SK-N-SH (cell line): ENCODE measurements around the gene ATP5F1A. TPM values are rescaled to one million over a fixed set of nuclear protein-coding genes. Genes with fewer than 3 reads are reported as not detected.
"Not testable (repeated sequence)": the region's sequence is repeated elsewhere in the genome, so short reads cannot be mapped to it uniquely, and the experiment has no call there.

Experiments used
- CTCF ChIA-PET: fragments of 300-600, 350-600 bp; formaldehyde crosslinking; extraction: SDS; loops from one replicate; lab custom pipeline; 2021; lab: Yijun Ruan, JAX
- POLR2A ChIA-PET: fragments of 350-600 bp; sonication (Branson Sonifier 250); formaldehyde crosslinking; extraction: SDS; loops from one replicate; lab custom pipeline; 2020; ENCODE audit warnings: antibody characterized with exemption, inconsistent platforms; lab: Yijun Ruan, JAX
- DNase-seq: peaks from one replicate; pipeline ENCODE4 v3.0.0; 2012
- H2AFZ ChIP-seq: fragments of 200-600 bp; sonication (generic); 2 replicates; pipeline ENCODE4 v1.8.1; 2016; ENCODE audit warnings: antibody characterized with exemption, mild to moderate bottlenecking, low read depth
- H3F3A ChIP-seq: fragments of 200-600 bp; sonication (generic); replicated peaks from 2 replicates; pipeline ENCODE3; 2016; ENCODE audit warnings: antibody characterized with exemption, mild to moderate bottlenecking; ENCODE audit not compliant: insufficient read depth
- H3K27ac ChIP-seq, 2 experiments: fragments of 200-500 bp in 1 of 2; fragments of 200-600 bp in 1 of 2; sonication (Bioruptor generic) in 1 of 2; sonication (generic), shearing (Covaris generic) in 1 of 2; 2 replicates each; pipeline versions ENCODE4 v1.5.1 to v1.6.1; 2014 to 2016; ENCODE audit warnings: low read depth in 2 of 2, inconsistent platforms in 1 of 2, low read length in 1 of 2, mild to moderate bottlenecking in 1 of 2, mixed read lengths in 1 of 2
- H3K27me3 ChIP-seq: fragments of 200-600 bp; sonication (generic), shearing (Covaris generic); 2 replicates; pipeline ENCODE4 v1.6.1; 2016; ENCODE audit warnings: mixed run types; ENCODE audit not compliant: insufficient read depth
- H3K36me3 ChIP-seq, 2 experiments: fragments of 200-500 bp in 1 of 2; fragments of 200-600 bp in 1 of 2; sonication (Bioruptor generic) in 1 of 2; sonication (generic) in 1 of 2; replicated peaks in 1 of 2; 2 replicates each; pipeline versions ENCODE3 to v1.5.1; 2014 to 2016; ENCODE audit warnings: low read length in 1 of 2, mild to moderate bottlenecking in 1 of 2; ENCODE audit not compliant: insufficient read depth in 2 of 2, control insufficient read depth in 1 of 2
- H3K4me1 ChIP-seq, 2 experiments: fragments of 200-500 bp in 1 of 2; fragments of 200-600 bp in 1 of 2; sonication (Bioruptor generic) in 1 of 2; sonication (generic), shearing (Covaris generic) in 1 of 2; 2 replicates each; pipeline versions ENCODE4 v1.5.1 to v1.6.1; 2014 to 2016; ENCODE audit warnings: low read depth in 1 of 2, low read length in 1 of 2, mixed run types in 1 of 2; ENCODE audit not compliant: insufficient read depth in 2 of 2, control insufficient read depth in 1 of 2
- H3K4me2 ChIP-seq: fragments of 200-600 bp; sonication (generic), shearing (Covaris generic); 2 replicates; pipeline ENCODE4 v1.6.1; 2017; ENCODE audit warnings: mixed run types
- H3K4me3 ChIP-seq, 2 experiments: fragments of 200-500 bp in 1 of 2; fragments of 200-600 bp in 1 of 2; sonication (Bioruptor generic) in 1 of 2; sonication (generic), shearing (Covaris generic) in 1 of 2; 2 replicates each; pipeline versions ENCODE4 v1.5.1 to v1.8.1; 2014 to 2016; ENCODE audit warnings: low read depth in 2 of 2, inconsistent platforms in 1 of 2, low read length in 1 of 2, mild to moderate bottlenecking in 1 of 2, mixed read lengths in 1 of 2, moderate library complexity in 1 of 2
- H3K79me2 ChIP-seq: fragments of 200-600 bp; sonication (generic); 2 replicates; pipeline ENCODE4 v1.8.1; 2017; ENCODE audit warnings: mild to moderate bottlenecking; ENCODE audit not compliant: insufficient read depth
- H3K9ac ChIP-seq: fragments of 200-600 bp; sonication (generic); 2 replicates; pipeline ENCODE4 v1.6.1; 2017; ENCODE audit warnings: mixed run types
- H3K9me2 ChIP-seq: fragments of 200-600 bp; sonication (generic); 2 replicates; pipeline ENCODE4 v1.6.1; 2017; ENCODE audit warnings: mixed run types
- H3K9me3 ChIP-seq: fragments of 200-600 bp; sonication (generic); 2 replicates; pipeline ENCODE4 v1.6.1; 2017; ENCODE audit warnings: mixed run types, mild to moderate bottlenecking, moderate library complexity
- H4K20me1 ChIP-seq: fragments of 200-600 bp; sonication (generic); 2 replicates; pipeline ENCODE4 v1.6.1; 2017; ENCODE audit warnings: mild to moderate bottlenecking, mixed run types; ENCODE audit not compliant: insufficient read depth
- CHD2 ChIP-seq: fragments of 150-350 bp; IDR thresholded peaks from 2 replicates; pipeline ENCODE4 v1.6.1; 2018; ENCODE audit warnings: low read length; ENCODE audit not compliant: partially characterized antibody
- CTCF ChIP-seq: fragments of 200-600 bp; sonication (generic); IDR thresholded peaks from 2 replicates; pipeline ENCODE4 v1.6.1; 2017; ENCODE audit warnings: antibody characterized with exemption, mild to moderate bottlenecking, moderate library complexity
- EP300 ChIP-seq, 2 experiments: IDR thresholded peaks; 2 replicates each; pipeline versions ENCODE4 v1.4.0 to v1.6.1; 2012; ENCODE audit warnings: borderline replicate concordance in 1 of 2, low read depth in 1 of 2, low read length in 1 of 2
- GABPA ChIP-seq: IDR thresholded peaks from 2 replicates; pipeline ENCODE4 v1.4.0; 2012; ENCODE audit warnings: low read depth, mild to moderate bottlenecking
- JUND ChIP-seq: IDR thresholded peaks from 2 replicates; pipeline ENCODE4 v1.4.0; 2012
- NRF1 ChIP-seq: IDR thresholded peaks from 2 replicates; pipeline ENCODE4 v1.6.1; 2012; ENCODE audit warnings: low read depth, mild to moderate bottlenecking, low read length
- RAD21 ChIP-seq: IDR thresholded peaks from 2 replicates; pipeline ENCODE4 v1.6.1; 2012; ENCODE audit warnings: mild to moderate bottlenecking, low read length
- RCOR1 ChIP-seq: fragments of 150-350 bp; IDR thresholded peaks from 2 replicates; pipeline ENCODE4 v1.6.1; 2017; ENCODE audit warnings: antibody characterized with exemption, low read length
- REST ChIP-seq: IDR thresholded peaks from 2 replicates; pipeline ENCODE4 v1.6.1; 2012; ENCODE audit warnings: mild to moderate bottlenecking, low read depth, low read length, moderate library complexity
- RFX5 ChIP-seq: IDR thresholded peaks from 2 replicates; pipeline ENCODE4 v1.6.1; 2012; ENCODE audit warnings: mild to moderate bottlenecking, improper control_type of control experiment, low read length
- RXRA ChIP-seq: IDR thresholded peaks from 2 replicates; pipeline ENCODE4 v1.4.0; 2012; ENCODE audit warnings: low read depth, mild to moderate bottlenecking, borderline replicate concordance
- SIN3A ChIP-seq: IDR thresholded peaks from 2 replicates; pipeline ENCODE4 v1.6.1; 2012; ENCODE audit warnings: low read depth, mild to moderate bottlenecking, low read length, moderate library complexity, borderline replicate concordance
- SMC3 ChIP-seq: IDR thresholded peaks from 2 replicates; pipeline ENCODE4 v1.6.1; 2012; ENCODE audit warnings: low read depth, low read length, improper control_type of control experiment
- TAF1 ChIP-seq: IDR thresholded peaks from 2 replicates; pipeline ENCODE4 v1.6.1; 2012; ENCODE audit warnings: low read depth, mild to moderate bottlenecking, low read length, moderate library complexity, borderline replicate concordance
- TCF12 ChIP-seq: IDR thresholded peaks from 2 replicates; pipeline ENCODE4 v1.4.0; 2012
- TEAD4 ChIP-seq: IDR thresholded peaks from 2 replicates; pipeline ENCODE4 v1.4.0; 2012; ENCODE audit warnings: mild to moderate bottlenecking, borderline replicate concordance; ENCODE audit not compliant: insufficient read depth
- USF2 ChIP-seq: fragments of 150-350 bp; IDR thresholded peaks from 2 replicates; pipeline ENCODE4 v1.6.1; 2017; ENCODE audit warnings: antibody characterized with exemption, low read length, low read depth, borderline replicate concordance
- YY1 ChIP-seq: IDR thresholded peaks from 2 replicates; pipeline ENCODE4 v1.4.0; 2012; ENCODE audit warnings: low read depth, mild to moderate bottlenecking
- WGBS: methylation state at CpG from one replicate; pipeline ENCODE4 v1.1.6; 2017; ENCODE audit warnings: low lambda C conversion rate; 5-methylcytosine and 5-hydroxymethylcytosine counted together
- polyA plus RNA-seq, 3 experiments: library from polyadenylated mRNA; depleted of rRNA; stranded (reverse); fragments of >200 nt; gene quantifications; 2 replicates each; pipeline ENCODE4 v1.2.3, GENCODE V29; 2012
- TF ChIP-seq, protein P1 (sequence below): IDR thresholded peaks from 2 replicates; pipeline ENCODE4; 2012

Gene ATP5F1A
- polyA plus RNA-seq, 1 of the 3 experiments (the other 2 are of a cell fraction): 610 TPM

- no peaks in the 10 kb centered on the region for H3K9me3 ChIP-seq
- no peaks in the 10 kb centered on the region for H3K27me3 ChIP-seq
- TF ChIP-seq TCF12 (no peak), RAD21 (no peak), RFX5 (no peak), GABPA (no peak), JUND (no peak), NRF1 (no peak), RXRA (no peak), EP300 (IDR thresholded peaks at IDR 0.05; ENCODE audit: borderline replicate concordance in 1 of 2, low read depth in 1 of 2, low read length in 1 of 2) (no peak), SIN3A (no peak), USF2 (no peak), YY1 (no peak), RCOR1 (no peak), TAF1 (no peak), REST (no peak), TEAD4 (no peak), CHD2 (no peak), SMC3 (no peak), CTCF (no peak)
- TF ChIP-seq, protein P1, sequence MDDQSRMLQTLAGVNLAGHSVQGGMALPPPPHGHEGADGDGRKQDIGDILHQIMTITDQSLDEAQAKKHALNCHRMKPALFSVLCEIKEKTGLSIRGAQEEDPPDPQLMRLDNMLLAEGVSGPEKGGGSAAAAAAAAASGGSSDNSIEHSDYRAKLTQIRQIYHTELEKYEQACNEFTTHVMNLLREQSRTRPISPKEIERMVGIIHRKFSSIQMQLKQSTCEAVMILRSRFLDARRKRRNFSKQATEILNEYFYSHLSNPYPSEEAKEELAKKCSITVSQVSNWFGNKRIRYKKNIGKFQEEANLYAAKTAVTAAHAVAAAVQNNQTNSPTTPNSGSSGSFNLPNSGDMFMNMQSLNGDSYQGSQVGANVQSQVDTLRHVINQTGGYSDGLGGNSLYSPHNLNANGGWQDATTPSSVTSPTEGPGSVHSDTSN: no peak
- CTCF ChIA-PET: no interaction called here
- H3K4me3 ChIP-seq: no peak overlapping the region
- no peak overlapping the region for H3K4me2 ChIP-seq
- peaks cover 10 to 29% of the 10 kb centered on the region in 2 experiments for H3K36me3 ChIP-seq
- POLR2A ChIA-PET: no interaction called here
- H3K4me1 ChIP-seq: no peaks in the 10 kb centered on the region
- H3K79me2 ChIP-seq: no peaks in the 10 kb centered on the region
- H3K9ac ChIP-seq: no peak overlapping the region
- WGBS: 89% methylated on average over 2 of the region's 2 CpGs
- DNase-seq: no peak
- H3F3A ChIP-seq: peaks cover 3% of the 10 kb centered on the region
- H3K9me2 ChIP-seq: no peaks in the 10 kb centered on the region
- no peak overlapping the region for H3K27ac ChIP-seq
- no peaks in the 10 kb centered on the region for H4K20me1 ChIP-seq
- H2AFZ ChIP-seq: no peak overlapping the region
Measured at GRCh38 chr18:46130061-46130460, 32.0 kb upstream of the ATP5F1A start.

DNA sequence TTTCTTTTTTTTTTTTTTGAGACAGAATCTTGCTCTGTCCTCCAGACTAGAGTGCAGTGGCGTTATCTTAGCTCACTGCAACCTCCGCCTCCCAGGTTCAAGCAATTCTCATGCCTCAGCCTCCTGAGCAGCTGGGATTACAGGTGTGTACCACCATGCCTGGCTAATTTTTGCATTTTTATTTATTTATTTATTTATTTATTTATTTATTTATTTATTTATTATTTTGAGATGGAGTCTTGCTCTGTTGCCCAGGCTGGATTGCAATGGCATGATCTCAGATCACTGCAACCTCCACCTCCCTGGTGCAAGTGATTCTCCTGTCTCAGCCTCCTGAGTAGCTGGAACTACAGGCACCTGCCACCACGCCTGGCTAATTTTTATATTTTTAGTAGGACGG, 28.5 kb upstream of the ATP5F1A start:
- H3K36me3 ChIP-seq: peaks cover 22 to 47% of the 10 kb centered on the region in 2 experiments
- H3K27ac ChIP-seq, H3K9ac ChIP-seq, H3K9me2 ChIP-seq, DNase-seq, H4K20me1 ChIP-seq, H2AFZ ChIP-seq, H3K4me3 ChIP-seq, H3K9me3 ChIP-seq, H3K4me2 ChIP-seq, H3K27me3 ChIP-seq, H3K4me1 ChIP-seq, H3F3A ChIP-seq, H3K79me2 ChIP-seq, POLR2A ChIA-PET: not testable (repeated sequence)
- CTCF ChIA-PET: interaction anchor here (0.6 to 1.7 kb wide), 5 partner anchors 13 to 531 kb away, joined by 3 to 6 read pairs (median 3); partner anchors contain the start of gene HAUS1
- 100% methylated on average over 4 of the region's 4 CpGs for WGBS
